ENCODE data around the gene TEAD4.

Gene TEAD4

GRCh38 chr12:3085341-3086139, 126.3 kb downstream of the TEAD4 start:
- DNase-seq, result no peak

- DNase-seq, result no peak
Measured at GRCh38 chr12:3086211-3086610, 127.0 kb downstream of the TEAD4 start.

GRCh38 chr12:3086729-3087323, 127.6 kb downstream of the TEAD4 start:
- no peak for DNase-seq

- no peak for DNase-seq
Measured at GRCh38 chr12:3087758-3088650, 128.8 kb downstream of the TEAD4 start.

DNA sequence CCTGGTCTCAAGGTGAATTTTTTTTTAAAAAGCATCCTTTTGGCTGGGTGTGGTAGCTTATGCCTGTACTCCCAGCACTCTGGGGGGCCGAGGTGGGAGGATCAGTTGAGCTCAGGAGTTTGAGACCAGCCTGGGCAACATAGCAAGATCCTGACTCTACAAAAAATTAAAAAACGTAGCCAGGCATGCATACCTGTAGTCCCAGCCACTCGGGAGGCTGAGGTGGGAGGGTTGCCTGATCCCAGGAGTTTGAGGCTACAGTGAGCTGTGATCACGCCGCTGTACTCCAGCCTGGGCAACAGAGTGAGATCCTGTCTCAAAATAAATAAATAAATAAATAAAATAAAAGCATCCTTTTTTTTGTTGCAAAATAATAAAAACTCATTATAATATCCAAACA, 130.4 kb downstream of the TEAD4 start:
- no peak for DNase-seq
